Cardiac muscle cell (in vitro differentiated cells and primary cell): Measurements from ENCODE around the gene FAM168B. TPM values are rescaled to one million over a fixed set of nuclear protein-coding genes. Genes with fewer than 3 reads are reported as not detected.
"Not testable (repeated sequence)": the region's sequence is repeated elsewhere in the genome, so short reads cannot be mapped to it uniquely, and the experiment has no call there.

Experiments used
- DNase-seq, 2 donors: peaks; one replicate each; pipeline versions ENCODE4 v3.0.0 to v3.0.0-alpha.2; 2010 to 2017; ENCODE audit warnings: low read depth in 1 of 2, low spot score in 1 of 2
- H3K27ac ChIP-seq: fragments of 200-600 bp; sonication (generic); 2 replicates; pipeline ENCODE4 v1.5.1; 2016
- H3K27me3 ChIP-seq: fragments of 200-600 bp; sonication (generic); 2 replicates; pipeline ENCODE4 v1.6.0; 2016; ENCODE audit warnings: control low read depth
- H3K36me3 ChIP-seq: fragments of 200-600 bp; sonication (generic); 2 replicates; pipeline ENCODE4 v1.5.1; 2016; ENCODE audit warnings: control low read depth
- H3K4me1 ChIP-seq: fragments of 200-600 bp; sonication (generic); 2 replicates; pipeline ENCODE4 v1.8.1; 2017; ENCODE audit warnings: low read depth, mild to moderate bottlenecking, mixed run types
- H3K4me3 ChIP-seq: fragments of 200-600 bp; sonication (generic); 2 replicates; pipeline ENCODE4 v1.5.1; 2016; ENCODE audit warnings: mild to moderate bottlenecking
- H3K9me3 ChIP-seq: fragments of 200-600 bp; sonication (generic); 2 replicates; pipeline ENCODE4 v1.5.1; 2017; ENCODE audit warnings: low read depth, mild to moderate bottlenecking, control low read depth
- CTCF ChIP-seq: IDR thresholded peaks from 2 replicates; pipeline ENCODE4 v1.5.1; 2012; ENCODE audit warnings: low read depth, mild to moderate bottlenecking, low read length
- polyA plus RNA-seq: library from polyadenylated mRNA; unstranded; fragments of >200 nt; fragmentation: Nextera tagmentation; extraction: Ambion mirVana; gene quantifications from 2 replicates; pipeline ENCODE4 v1.2.1, GENCODE V29; 2016
- total RNA-seq: library from RNA; depleted of rRNA; stranded (reverse); fragments of >200 nt; gene quantifications from 2 replicates; pipeline ENCODE4 v1.2.3, GENCODE V29; 2016

The FAM168B gene
- total and polyA plus RNA-seq, 2 experiments from 2014 or later: 50.4 to 142 TPM

- Histone ChIP-seq H3K4me3 (no peak overlapping the region), H3K9me3 (no peaks in the 10 kb centered on the region), H3K36me3 (peaks cover 26% of the 10 kb centered on the region), H3K27me3 (no peaks in the 10 kb centered on the region), H3K4me1 (peaks cover 33% of the 10 kb centered on the region), H3K27ac (peak overlapping the region; percentile 83)
- no peak for DNase-seq
- no peak for TF ChIP-seq CTCF
These were observed 15.3 kb downstream of the FAM168B start for GRCh38 chr2:131077966-131078365.

- Histone ChIP-seq H3K27ac (peak overlapping the region; percentile 83), H3K4me1 (peaks cover 29% of the 10 kb centered on the region), H3K27me3 (no peaks in the 10 kb centered on the region), H3K4me3 (no peak overlapping the region), H3K9me3 (no peaks in the 10 kb centered on the region), H3K36me3 (peaks cover 28% of the 10 kb centered on the region)
- no peak for DNase-seq
- no peak for TF ChIP-seq CTCF
These were observed 15.9 kb downstream of the FAM168B start for GRCh38 chr2:131077182-131077846.

- DNase-seq: peak; percentile 10 to 81
- Histone ChIP-seq H3K27me3 (no peaks in the 10 kb centered on the region), H3K9me3 (no peaks in the 10 kb centered on the region), H3K27ac (peak overlapping the region; percentile 83), H3K4me1 (peaks cover 24% of the 10 kb centered on the region), H3K36me3 (peaks cover 29% of the 10 kb centered on the region), H3K4me3 (no peak overlapping the region)
- no peak for TF ChIP-seq CTCF
These were observed 16.6 kb downstream of the FAM168B start for GRCh38 chr2:131076707-131077106.

DNA sequence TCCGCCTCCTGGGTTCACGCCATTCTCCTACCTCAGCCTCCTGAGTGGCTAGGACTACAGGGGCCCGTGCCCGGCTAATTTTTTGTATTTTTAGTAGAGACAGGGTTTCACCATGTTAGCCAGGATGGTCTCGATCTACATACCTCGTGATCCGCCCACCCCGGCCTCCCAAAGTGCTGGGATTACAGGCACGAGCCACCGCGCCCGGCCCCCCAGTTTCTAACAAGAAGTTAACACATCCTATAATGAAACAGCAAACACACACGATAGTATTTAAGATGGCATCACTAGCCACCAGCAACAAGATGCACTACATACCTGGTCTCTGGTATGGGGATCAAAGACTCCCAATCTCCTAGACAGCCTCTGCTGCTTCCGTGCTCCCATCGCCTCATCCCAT, 17.7 kb downstream of the FAM168B start:
- H3K4me3 ChIP-seq, H3K27me3 ChIP-seq, H3K27ac ChIP-seq, H3K9me3 ChIP-seq, DNase-seq: not testable (repeated sequence)
- Histone ChIP-seq H3K36me3 (peaks cover 40% of the 10 kb centered on the region), H3K4me1 (peaks cover 16% of the 10 kb centered on the region)

DNA sequence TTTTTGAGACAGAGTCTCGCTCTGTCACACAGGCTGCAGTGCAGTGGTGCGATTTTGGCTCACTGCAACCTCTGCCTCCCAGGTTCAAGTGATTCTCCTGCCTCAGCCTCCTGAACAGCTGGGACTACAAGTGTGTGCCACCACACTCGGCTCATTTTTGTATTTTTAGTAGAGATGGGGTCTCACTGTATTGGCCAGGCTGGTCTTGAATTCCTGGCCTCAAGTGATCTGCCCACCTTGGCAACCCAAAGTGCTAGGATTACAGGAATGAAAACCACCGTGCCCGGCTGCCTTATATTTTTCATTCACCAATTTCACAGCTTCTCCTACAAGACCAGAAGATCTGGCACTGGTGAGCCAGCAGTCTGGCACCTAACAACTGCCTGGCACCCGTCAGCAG, 25.1 kb downstream of the FAM168B start:
- DNase-seq, H3K9me3 ChIP-seq, H3K4me3 ChIP-seq, H3K27ac ChIP-seq, H3K27me3 ChIP-seq: not testable (repeated sequence)
- Histone ChIP-seq H3K36me3 (peaks cover 34% of the 10 kb centered on the region), H3K4me1 (peaks cover 14% of the 10 kb centered on the region)

GRCh38 chr2:131067465-131068125, 25.7 kb downstream of the FAM168B start:
- no peak for DNase-seq
- Histone ChIP-seq H3K4me3 (no peak overlapping the region), H3K9me3 (no peaks in the 10 kb centered on the region), H3K4me1 (peaks cover 14% of the 10 kb centered on the region), H3K27ac (no peak overlapping the region), H3K36me3 (peaks cover 33% of the 10 kb centered on the region), H3K27me3 (no peaks in the 10 kb centered on the region)
- no peak for TF ChIP-seq CTCF
